Gastrocnemius medialis (tissue), 4 donors: Measurements from ENCODE around the gene RNF215.

Experiments
- POLR2A ChIP-seq, 2 donors: fragments of 450-650 bp; IDR thresholded peaks; one replicate each; pipeline ENCODE4 v1.6.1; 2017; ENCODE audit warnings: antibody characterized with exemption in 2 of 2, mild to moderate bottlenecking in 2 of 2, moderate library complexity in 2 of 2
- TF ChIP-seq, protein P1 (sequence below), 5 experiments: fragments of 450-650 bp in 3 of 5; fragments of 200-600 bp in 2 of 5; sonication (generic) in 2 of 5; IDR thresholded peaks in 4 of 5; conservative IDR thresholded peaks in 1 of 5; 1 replicate in 4 of 5; 2 replicates in 1 of 5; pipeline ENCODE4 v1.5.1; 2016 to 2019; ENCODE audit warnings: antibody characterized with exemption in 5 of 5, mild to moderate bottlenecking in 3 of 5, moderate library complexity in 3 of 5

DNA sequence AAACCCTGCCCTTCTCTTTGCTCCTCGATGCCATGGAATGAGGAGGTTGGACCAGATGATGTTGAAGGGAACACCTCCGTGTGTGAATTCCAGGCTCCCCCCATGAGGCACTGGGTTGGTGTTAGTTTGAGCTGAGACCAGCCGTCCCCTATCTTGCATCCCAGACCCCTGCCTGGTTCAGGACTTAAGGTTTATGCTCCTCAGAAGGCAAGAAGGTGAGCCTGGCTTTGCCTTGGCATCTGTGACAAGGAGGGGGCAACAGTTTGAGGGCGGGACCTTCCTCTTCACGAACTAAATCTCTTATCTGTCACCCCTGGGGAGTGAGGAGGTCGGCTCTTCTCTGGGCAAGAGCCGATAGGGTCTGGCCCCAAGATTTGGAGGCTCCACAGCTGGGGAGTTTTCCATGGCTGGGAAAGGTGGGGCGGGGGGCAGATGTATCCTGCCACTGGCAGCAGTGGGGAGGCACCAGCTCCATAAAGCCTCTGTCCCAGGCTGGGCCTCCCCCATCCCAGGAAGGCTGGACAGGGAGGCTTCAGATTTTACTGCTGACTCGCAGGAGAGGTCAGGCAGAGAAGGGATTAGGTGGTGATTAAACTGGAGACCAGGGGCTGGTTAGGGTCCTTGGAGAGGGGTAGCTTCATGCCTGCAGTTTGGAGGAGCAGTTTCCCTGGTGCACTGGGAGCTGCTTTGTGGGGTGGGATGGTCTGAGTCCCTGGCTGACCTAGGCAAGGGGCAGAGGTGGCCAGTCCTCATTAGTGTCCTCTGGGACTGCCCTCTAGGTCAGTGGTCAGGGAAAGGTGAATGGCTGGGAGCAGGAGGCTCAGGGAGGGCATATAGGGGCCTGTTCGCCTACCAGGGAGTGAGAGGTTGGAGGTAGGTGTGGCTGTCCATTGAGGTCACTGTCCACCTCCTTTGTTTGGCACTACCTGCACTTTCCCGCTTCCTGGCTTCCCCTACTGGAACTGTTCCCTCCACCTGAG is 10.7 kb upstream of the RNF215 start:
- TF ChIP-seq, protein P1, sequence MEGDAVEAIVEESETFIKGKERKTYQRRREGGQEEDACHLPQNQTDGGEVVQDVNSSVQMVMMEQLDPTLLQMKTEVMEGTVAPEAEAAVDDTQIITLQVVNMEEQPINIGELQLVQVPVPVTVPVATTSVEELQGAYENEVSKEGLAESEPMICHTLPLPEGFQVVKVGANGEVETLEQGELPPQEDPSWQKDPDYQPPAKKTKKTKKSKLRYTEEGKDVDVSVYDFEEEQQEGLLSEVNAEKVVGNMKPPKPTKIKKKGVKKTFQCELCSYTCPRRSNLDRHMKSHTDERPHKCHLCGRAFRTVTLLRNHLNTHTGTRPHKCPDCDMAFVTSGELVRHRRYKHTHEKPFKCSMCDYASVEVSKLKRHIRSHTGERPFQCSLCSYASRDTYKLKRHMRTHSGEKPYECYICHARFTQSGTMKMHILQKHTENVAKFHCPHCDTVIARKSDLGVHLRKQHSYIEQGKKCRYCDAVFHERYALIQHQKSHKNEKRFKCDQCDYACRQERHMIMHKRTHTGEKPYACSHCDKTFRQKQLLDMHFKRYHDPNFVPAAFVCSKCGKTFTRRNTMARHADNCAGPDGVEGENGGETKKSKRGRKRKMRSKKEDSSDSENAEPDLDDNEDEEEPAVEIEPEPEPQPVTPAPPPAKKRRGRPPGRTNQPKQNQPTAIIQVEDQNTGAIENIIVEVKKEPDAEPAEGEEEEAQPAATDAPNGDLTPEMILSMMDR (IDR thresholded peaks at IDR 0.05 in 4 of 5, conservative IDR thresholded peaks at IDR 0.05 in 1 of 5), result no peak
- TF ChIP-seq POLR2A (IDR thresholded peaks at IDR 0.05), result no peak
